DND-41 (cell line): ENCODE measurements around the gene SMS.

Experiments used
- ATAC-seq: fragments of 200-7000 bp; cut with Tn5 transposase; 3 replicates; pipeline ENCODE4 v1.9.1; 2021; ENCODE audit warnings: low read depth; ENCODE audit not compliant: insufficient read depth
- DNase-seq: peaks from one replicate; pipeline ENCODE4 v3.0.0-alpha.2; 2020
- H2AFZ ChIP-seq: 2 replicates; pipeline ENCODE4 v1.6.0; 2012; ENCODE audit warnings: low read depth, low read length
- H3K27ac ChIP-seq: 2 replicates; pipeline ENCODE4 v1.5.1; 2012; ENCODE audit warnings: low read length, inconsistent platforms
- H3K27me3 ChIP-seq: fragments of 200-600 bp; sonication (generic); 2 replicates; pipeline ENCODE4 v1.6.0; 2012; ENCODE audit warnings: low read length, mild to moderate bottlenecking, inconsistent platforms; ENCODE audit not compliant: insufficient read depth, poor library complexity
- H3K36me3 ChIP-seq: 2 replicates; pipeline ENCODE4 v1.5.1; 2012; ENCODE audit warnings: low read length, inconsistent platforms; ENCODE audit not compliant: insufficient read depth
- H3K4me1 ChIP-seq: 2 replicates; pipeline ENCODE4 v1.5.1; 2012; ENCODE audit warnings: mild to moderate bottlenecking, low read length; ENCODE audit not compliant: insufficient read depth
- H3K4me2 ChIP-seq: 2 replicates; pipeline ENCODE4 v1.6.0; 2012; ENCODE audit warnings: mild to moderate bottlenecking, moderate library complexity, low read length, inconsistent platforms; ENCODE audit not compliant: insufficient read depth
- H3K4me3 ChIP-seq, 2 experiments: fragments of 200-600 bp in 1 of 2; shearing (Covaris generic) in 1 of 2; 2 replicates each; pipeline ENCODE4 v1.5.1; 2012 to 2016; ENCODE audit warnings: inconsistent platforms in 2 of 2, low read length in 2 of 2, mild to moderate bottlenecking in 2 of 2, low read depth in 1 of 2, moderate library complexity in 1 of 2
- H3K79me2 ChIP-seq: 2 replicates; pipeline ENCODE4 v1.6.0; 2012; ENCODE audit warnings: low read length, inconsistent platforms; ENCODE audit not compliant: insufficient read depth
- H3K9ac ChIP-seq: 2 replicates; pipeline ENCODE4 v1.6.0; 2012; ENCODE audit warnings: low read depth, mild to moderate bottlenecking, inconsistent platforms, low read length, moderate library complexity
- H3K9me3 ChIP-seq: 2 replicates; pipeline ENCODE4 v1.5.1; 2012; ENCODE audit warnings: low read length, moderate library complexity, mild to moderate bottlenecking, inconsistent platforms; ENCODE audit not compliant: insufficient read depth, severe bottlenecking
- H4K20me1 ChIP-seq: 2 replicates; pipeline ENCODE4 v1.6.0; 2012; ENCODE audit warnings: low read length; ENCODE audit not compliant: insufficient read depth
- EZH2 ChIP-seq: IDR thresholded peaks from 3 replicates; pipeline ENCODE4 v1.6.1; 2012; ENCODE audit warnings: borderline replicate concordance, low read depth, mild to moderate bottlenecking, moderate library complexity, low read length, inconsistent platforms; ENCODE audit not compliant: severe bottlenecking
- TF ChIP-seq, protein P1 (sequence below): IDR thresholded peaks from 2 replicates; pipeline ENCODE4 v1.5.1; 2012; ENCODE audit warnings: borderline replicate concordance, low read length, moderate library complexity, mild to moderate bottlenecking; ENCODE audit not compliant: poor library complexity, severe bottlenecking; ENCODE audit errors: extremely low read depth

The SMS gene

GRCh38 chrX:21973321-21974010, 33.0 kb downstream of the SMS start:
- H2AFZ ChIP-seq, result no peak overlapping the region
- H3K9ac ChIP-seq, result no peak overlapping the region
- no peak for ATAC-seq
- H3K4me2 ChIP-seq, result no peak overlapping the region
- no peaks in the 10 kb centered on the region for H3K4me1 ChIP-seq
- no peak for TF ChIP-seq EZH2
- TF ChIP-seq, protein P1, sequence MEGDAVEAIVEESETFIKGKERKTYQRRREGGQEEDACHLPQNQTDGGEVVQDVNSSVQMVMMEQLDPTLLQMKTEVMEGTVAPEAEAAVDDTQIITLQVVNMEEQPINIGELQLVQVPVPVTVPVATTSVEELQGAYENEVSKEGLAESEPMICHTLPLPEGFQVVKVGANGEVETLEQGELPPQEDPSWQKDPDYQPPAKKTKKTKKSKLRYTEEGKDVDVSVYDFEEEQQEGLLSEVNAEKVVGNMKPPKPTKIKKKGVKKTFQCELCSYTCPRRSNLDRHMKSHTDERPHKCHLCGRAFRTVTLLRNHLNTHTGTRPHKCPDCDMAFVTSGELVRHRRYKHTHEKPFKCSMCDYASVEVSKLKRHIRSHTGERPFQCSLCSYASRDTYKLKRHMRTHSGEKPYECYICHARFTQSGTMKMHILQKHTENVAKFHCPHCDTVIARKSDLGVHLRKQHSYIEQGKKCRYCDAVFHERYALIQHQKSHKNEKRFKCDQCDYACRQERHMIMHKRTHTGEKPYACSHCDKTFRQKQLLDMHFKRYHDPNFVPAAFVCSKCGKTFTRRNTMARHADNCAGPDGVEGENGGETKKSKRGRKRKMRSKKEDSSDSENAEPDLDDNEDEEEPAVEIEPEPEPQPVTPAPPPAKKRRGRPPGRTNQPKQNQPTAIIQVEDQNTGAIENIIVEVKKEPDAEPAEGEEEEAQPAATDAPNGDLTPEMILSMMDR, result no peak
- H3K4me3 ChIP-seq, result no peak overlapping the region
- no peak overlapping the region for H3K27ac ChIP-seq
- peaks cover 58% of the 10 kb centered on the region for H3K36me3 ChIP-seq
- H3K9me3 ChIP-seq, result no peaks in the 10 kb centered on the region
- DNase-seq, result no peak
- no peaks in the 10 kb centered on the region for H3K79me2 ChIP-seq
- H4K20me1 ChIP-seq, result peaks cover 4% of the 10 kb centered on the region; the same call in 1 of the 2 replicates
- H3K27me3 ChIP-seq, result no peaks in the 10 kb centered on the region

DNA sequence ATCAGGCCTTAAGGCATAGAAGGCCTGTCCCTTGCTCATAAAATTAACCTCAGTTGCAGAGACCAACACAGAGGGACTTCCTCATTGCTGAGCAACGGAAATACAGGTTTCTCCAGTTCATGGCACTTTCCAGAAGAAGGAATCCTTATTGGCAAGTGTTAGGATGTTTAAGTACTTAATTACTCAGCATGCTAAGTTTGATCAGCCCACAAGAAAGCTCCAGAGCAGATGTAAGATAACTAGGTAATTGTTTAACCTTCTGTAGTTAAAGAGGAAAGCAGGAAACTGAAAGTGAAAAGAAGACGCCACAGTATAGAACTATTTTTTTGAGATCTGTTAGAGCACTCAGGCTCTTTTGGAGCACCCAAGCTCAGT, 33.5 kb downstream of the SMS start:
- Histone ChIP-seq H2AFZ (no peak overlapping the region), H3K4me2 (no peak overlapping the region), H3K4me1 (no peaks in the 10 kb centered on the region), H3K9me3 (no peaks in the 10 kb centered on the region), H3K4me3 (no peak overlapping the region), H3K27me3 (no peaks in the 10 kb centered on the region), H3K9ac (no peak overlapping the region), H3K79me2 (no peaks in the 10 kb centered on the region), H4K20me1 (0 out of 2 replicates have a peak, but pooled peaks cover 4% of the 10 kb centered on the region), H3K36me3 (peaks cover 58% of the 10 kb centered on the region), H3K27ac (no peak overlapping the region)
- DNase-seq (no peak), ATAC-seq (no peak)
- TF ChIP-seq, protein P1, result no peak

- TF ChIP-seq, protein P1, result no peak
- no peak for TF ChIP-seq EZH2
- no peaks in the 10 kb centered on the region for H3K79me2 ChIP-seq
- DNase-seq, result no peak
- peaks cover 58% of the 10 kb centered on the region for H3K36me3 ChIP-seq
- 0 out of 2 replicates have a peak, but pooled peaks cover 4% of the 10 kb centered on the region for H4K20me1 ChIP-seq
- no peak overlapping the region for H3K9ac ChIP-seq
- no peak overlapping the region for H3K27ac ChIP-seq
- no peaks in the 10 kb centered on the region for H3K27me3 ChIP-seq
- H3K4me3 ChIP-seq, result no peak overlapping the region
- no peaks in the 10 kb centered on the region for H3K4me1 ChIP-seq
- no peaks in the 10 kb centered on the region for H3K9me3 ChIP-seq
- H2AFZ ChIP-seq, result no peak overlapping the region
- ATAC-seq, result no peak
- H3K4me2 ChIP-seq, result no peak overlapping the region
These were observed 34.7 kb downstream of the SMS start for GRCh38 chrX:21975242-21975641.
